Natural killer cell (primary cell): ENCODE measurements around the gene FOXJ3. TPM values are rescaled to one million over a fixed set of nuclear protein-coding genes. Genes with fewer than 3 reads are reported as not detected.

ENCODE experiments used
- ATAC-seq, 3 donors: fragments of 150-1000 bp in 2 of 3; fragments of 200-7000 bp in 1 of 3; cut with Tn5 transposase; 1 replicate in 1 of 3; 2 replicates in 2 of 3; pipeline ENCODE4 v1.10.0; 2021; ENCODE audit warnings: mild to moderate bottlenecking in 2 of 3, moderate library complexity in 2 of 3
- DNase-seq, 2 donors: peaks; one replicate each; pipeline versions ENCODE4 v3.0.0 to v3.0.0-alpha.2; 2013 to 2021; ENCODE audit warnings: mixed read lengths in 1 of 2
- H3K27ac ChIP-seq: one replicate; pipeline ENCODE4 v1.5.1; 2013; ENCODE audit warnings: mild to moderate bottlenecking, low read length
- H3K27me3 ChIP-seq: one replicate; pipeline ENCODE4 v1.6.1; 2013; ENCODE audit warnings: low read length; ENCODE audit not compliant: control insufficient read depth, insufficient read depth
- H3K36me3 ChIP-seq: one replicate; pipeline ENCODE4 v1.6.1; 2013; ENCODE audit warnings: low read length; ENCODE audit not compliant: control insufficient read depth, insufficient read depth
- H3K4me1 ChIP-seq: one replicate; pipeline ENCODE4 v1.6.1; 2013; ENCODE audit warnings: low read length; ENCODE audit not compliant: control insufficient read depth, insufficient read depth
- H3K4me3 ChIP-seq: one replicate; pipeline ENCODE4 v1.5.1; 2013; ENCODE audit warnings: low read length
- H3K9me3 ChIP-seq: one replicate; pipeline ENCODE4 v1.6.1; 2013; ENCODE audit warnings: low read length; ENCODE audit not compliant: control insufficient read depth, insufficient read depth
- H3K27ac Mint-ChIP-seq, 2 donors: one replicate each; pipeline ENCODE4 v1.8.0; 2022; ENCODE audit warnings: mild to moderate bottlenecking in 2 of 2, mixed read lengths in 2 of 2, moderate library complexity in 1 of 2
- H3K27me3 Mint-ChIP-seq, 2 donors: one replicate each; pipeline ENCODE4 v1.8.0; 2022; ENCODE audit warnings: low read depth in 2 of 2, mixed read lengths in 2 of 2
- H3K36me3 Mint-ChIP-seq: one replicate; pipeline ENCODE4 v1.8.0; 2022; ENCODE audit warnings: mixed read lengths
- H3K4me1 Mint-ChIP-seq, 2 donors: one replicate each; pipeline ENCODE4 v1.8.0; 2022; ENCODE audit warnings: mixed read lengths in 2 of 2
- H3K4me3 Mint-ChIP-seq: one replicate; pipeline ENCODE4 v1.8.0; 2022; ENCODE audit warnings: mild to moderate bottlenecking, moderate library complexity, mixed read lengths
- H3K9me3 Mint-ChIP-seq, 2 donors: one replicate each; pipeline ENCODE4 v1.8.0; 2022; ENCODE audit warnings: mixed read lengths in 2 of 2
- CTCF ChIP-seq: fragments of 200-600 bp; IDR thresholded peaks from one replicate; pipeline ENCODE4 v1.8.0; 2022; ENCODE audit warnings: antibody characterized with exemption
- WGBS: methylation state at CpG from one replicate; pipeline ENCODE4 v1.1.7; 2013; ENCODE audit warnings: missing lambda C conversion rate; ENCODE audit not compliant: insufficient coverage; 5-methylcytosine and 5-hydroxymethylcytosine counted together
- intact Hi-C: fragments of 100-400 bp; cut with micrococcal nuclease; formaldehyde crosslinking; loops from one replicate; pipeline ENCODE4 v1.14.2; 2022
- total RNA-seq, 4 donors: library from RNA; stranded (reverse); fragments of 120-200 nt in 1 of 4; gene quantifications; one replicate each; pipeline versions ENCODE4 v1.2.3 to v1.2.4, GENCODE V29; 2013 to 2022

Gene FOXJ3
- total RNA-seq, 3 donors from 2014 or later (not counting 1 experiment from before 2014, with no cell fraction given): 81.9 to 93.8 (median 82.5) TPM

- no peak overlapping the region for H3K27ac Mint-ChIP-seq
- Histone ChIP-seq H3K36me3 (no peaks in the 10 kb centered on the region), H3K9me3 (no peaks in the 10 kb centered on the region), H3K4me3 (no peak overlapping the region), H3K27ac (no peak overlapping the region), H3K4me1 (peaks cover 14% of the 10 kb centered on the region), H3K27me3 (no peaks in the 10 kb centered on the region)
- no CpG with 5 or more reads among the region's 2 CpGs for WGBS
- no peak overlapping the region for H3K4me3 Mint-ChIP-seq
- no peak for TF ChIP-seq CTCF
- H3K9me3 Mint-ChIP-seq: peaks cover 4 to 5% of the 10 kb centered on the region in 2 donors
- intact Hi-C loops: no loop called here
- no peak for ATAC-seq
- peaks cover 15 to 16% of the 10 kb centered on the region in 2 donors for H3K4me1 Mint-ChIP-seq
- no peak for DNase-seq
- H3K36me3 Mint-ChIP-seq: peaks cover 14% of the 10 kb centered on the region
- H3K27me3 Mint-ChIP-seq: peaks cover 4 to 13% of the 10 kb centered on the region in 2 donors
Measured at GRCh38 chr1:42158189-42158588, 176.8 kb downstream of the FOXJ3 start.

- H3K36me3 ChIP-seq: no peaks in the 10 kb centered on the region
- peak in 1 of 2 donors; percentile 31 for DNase-seq
- H3K4me1 ChIP-seq: peaks cover 14% of the 10 kb centered on the region
- Mint-ChIP-seq H3K36me3 (peaks cover 14% of the 10 kb centered on the region), H3K4me1 (peaks cover 15 to 16% of the 10 kb centered on the region in 2 donors), H3K27ac (no peak overlapping the region), H3K9me3 (peaks cover 4 to 5% of the 10 kb centered on the region in 2 donors), H3K27me3 (peaks cover 4 to 13% of the 10 kb centered on the region in 2 donors), H3K4me3 (no peak overlapping the region)
- no peaks in the 10 kb centered on the region for H3K27me3 ChIP-seq
- H3K9me3 ChIP-seq: no peaks in the 10 kb centered on the region
- ATAC-seq: peak in 1 of 3 donors; percentile 39
- intact Hi-C loops: no loop called here
- no peak overlapping the region for H3K27ac ChIP-seq
- H3K4me3 ChIP-seq: no peak overlapping the region
- no peak for TF ChIP-seq CTCF
- 27% methylated on average over 7 of the region's 7 CpGs for WGBS
Measured at GRCh38 chr1:42157667-42158066, 177.4 kb downstream of the FOXJ3 start.

- 90% methylated on average over 12 of the region's 12 CpGs for WGBS
- intact Hi-C loops: no loop called here
- ATAC-seq: no peak
- peaks cover 5% of the 10 kb centered on the region for H3K4me1 ChIP-seq
- H3K9me3 Mint-ChIP-seq: no peaks in the 10 kb centered on the region
- no peak for TF ChIP-seq CTCF
- peaks cover 8 to 9% of the 10 kb centered on the region in 2 donors for H3K4me1 Mint-ChIP-seq
- DNase-seq: no peak
- H3K27me3 Mint-ChIP-seq: peaks cover 5 to 10% of the 10 kb centered on the region in 2 donors
- H3K27ac ChIP-seq: no peak overlapping the region
- no peaks in the 10 kb centered on the region for H3K27me3 ChIP-seq
- H3K36me3 Mint-ChIP-seq: peaks cover 4% of the 10 kb centered on the region
- H3K27ac Mint-ChIP-seq: no peak overlapping the region
- no peak overlapping the region for H3K4me3 ChIP-seq
- no peaks in the 10 kb centered on the region for H3K9me3 ChIP-seq
- no peaks in the 10 kb centered on the region for H3K36me3 ChIP-seq
- H3K4me3 Mint-ChIP-seq: no peak overlapping the region
Measured at GRCh38 chr1:42155362-42155761, 179.7 kb downstream of the FOXJ3 start.

GRCh38 chr1:42154685-42155084, 180.3 kb downstream of the FOXJ3 start:
- Mint-ChIP-seq H3K9me3 (no peaks in the 10 kb centered on the region), H3K36me3 (no peaks in the 10 kb centered on the region), H3K4me1 (peaks cover 8 to 9% of the 10 kb centered on the region in 2 donors), H3K4me3 (no peak overlapping the region), H3K27me3 (peaks cover 8 to 16% of the 10 kb centered on the region in 2 donors), H3K27ac (no peak overlapping the region)
- no peak overlapping the region for H3K4me3 ChIP-seq
- WGBS: 91% methylated on average over 13 of the region's 13 CpGs
- H3K4me1 ChIP-seq: peaks cover 5% of the 10 kb centered on the region
- H3K36me3 ChIP-seq: no peaks in the 10 kb centered on the region
- intact Hi-C loops: no loop called here
- TF ChIP-seq CTCF: no peak
- H3K9me3 ChIP-seq: no peaks in the 10 kb centered on the region
- H3K27me3 ChIP-seq: no peaks in the 10 kb centered on the region
- DNase-seq (no peak), ATAC-seq (no peak)
- H3K27ac ChIP-seq: no peak overlapping the region
